BLaER1 (cell line): Measurements from ENCODE around the gene OTUD6A.

Source experiments
- H3K27ac ChIP-seq: shearing (Covaris generic); formaldehyde crosslinking; 2 replicates; pipeline ENCODE4 v1.8.1; 2022
- H3K27me3 ChIP-seq: shearing (Covaris generic); formaldehyde crosslinking; 2 replicates; pipeline ENCODE4 v1.8.1; 2022
- H3K36me3 ChIP-seq: shearing (Covaris generic); formaldehyde crosslinking; 2 replicates; pipeline ENCODE4 v1.8.1; 2022
- H3K4me1 ChIP-seq: shearing (Covaris generic); formaldehyde crosslinking; 2 replicates; pipeline ENCODE4 v1.8.1; 2022
- H3K4me2 ChIP-seq: shearing (Covaris generic); formaldehyde crosslinking; 2 replicates; pipeline ENCODE4 v1.8.1; 2022
- H3K4me3 ChIP-seq: shearing (Covaris generic); formaldehyde crosslinking; 2 replicates; pipeline ENCODE4 v1.8.1; 2022
- H3K9ac ChIP-seq: shearing (Covaris generic); formaldehyde crosslinking; 2 replicates; pipeline ENCODE4 v1.8.1; 2022
- H3K9me3 ChIP-seq: shearing (Covaris generic); formaldehyde crosslinking; 2 replicates; pipeline ENCODE4 v1.8.1; 2022
- H4K20me1 ChIP-seq: shearing (Covaris generic); formaldehyde crosslinking; 2 replicates; pipeline ENCODE4 v1.8.1; 2022
- Cebpa-rat ChIP-seq: shearing (Covaris generic); IDR thresholded peaks from 2 replicates; pipeline ENCODE4 v1.8.1; 2022

Gene OTUD6A

GRCh38 chrX:70043685-70044084 lies 18.6 kb upstream of the OTUD6A start:
- no peaks in the 10 kb centered on the region for H3K36me3 ChIP-seq
- TF ChIP-seq Cebpa-rat = no peak
- H3K4me1 ChIP-seq = no peaks in the 10 kb centered on the region
- H3K27ac ChIP-seq = no peak overlapping the region
- H3K9me3 ChIP-seq = no peaks in the 10 kb centered on the region
- H3K27me3 ChIP-seq = peaks cover 92% of the 10 kb centered on the region
- no peaks in the 10 kb centered on the region for H4K20me1 ChIP-seq
- no peak overlapping the region for H3K9ac ChIP-seq
- H3K4me3 ChIP-seq = no peak overlapping the region
- no peak overlapping the region for H3K4me2 ChIP-seq

DNA sequence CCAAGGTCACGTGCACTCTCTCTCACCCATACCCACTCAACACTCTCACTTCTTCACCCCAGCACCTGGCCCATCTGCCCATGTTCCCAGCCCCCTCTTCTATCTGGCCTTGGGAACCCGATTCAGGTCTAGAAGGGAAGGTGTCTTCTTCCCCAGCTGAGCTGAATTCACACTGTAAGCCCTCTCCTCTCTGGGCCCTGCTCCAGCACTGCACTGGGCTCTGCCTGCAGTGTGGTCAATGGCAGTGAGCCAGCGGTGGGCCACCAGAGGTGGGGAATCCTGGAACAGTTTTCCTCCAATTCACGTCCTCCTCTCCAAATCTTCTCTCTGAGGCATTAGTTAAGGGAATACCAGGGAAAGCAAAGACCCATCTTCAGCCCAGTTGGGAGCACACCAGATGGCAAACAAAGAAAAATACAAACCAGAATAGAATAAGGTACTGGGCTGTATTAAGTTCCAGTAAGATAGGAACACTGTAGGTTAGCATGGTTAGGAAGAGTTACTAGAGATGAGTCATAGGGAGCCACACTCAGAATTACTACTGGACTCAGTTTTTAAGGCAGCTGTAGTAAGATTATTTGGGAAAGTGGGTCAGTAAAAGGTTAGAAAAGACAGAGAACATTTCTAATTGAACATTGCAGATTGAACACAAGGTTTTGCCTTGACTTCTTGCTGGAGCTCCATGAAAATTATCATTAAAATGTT lies 17.6 kb upstream of the OTUD6A start:
- Histone ChIP-seq H4K20me1 (no peaks in the 10 kb centered on the region), H3K36me3 (no peaks in the 10 kb centered on the region), H3K27ac (no peak overlapping the region), H3K4me2 (no peak overlapping the region), H3K9me3 (no peaks in the 10 kb centered on the region), H3K4me3 (no peak overlapping the region), H3K4me1 (no peaks in the 10 kb centered on the region), H3K9ac (no peak overlapping the region), H3K27me3 (peaks cover 94% of the 10 kb centered on the region)
- no peak for TF ChIP-seq Cebpa-rat

- Histone ChIP-seq H3K27me3 (peaks cover 90% of the 10 kb centered on the region), H3K9ac (no peak overlapping the region), H3K4me3 (no peak overlapping the region), H3K4me2 (no peak overlapping the region), H3K36me3 (no peaks in the 10 kb centered on the region), H3K9me3 (no peaks in the 10 kb centered on the region), H4K20me1 (no peaks in the 10 kb centered on the region), H3K27ac (no peak overlapping the region), H3K4me1 (no peaks in the 10 kb centered on the region)
- TF ChIP-seq Cebpa-rat = no peak
Observed at GRCh38 chrX:70046978-70047377, 15.3 kb upstream of the OTUD6A start.

DNA sequence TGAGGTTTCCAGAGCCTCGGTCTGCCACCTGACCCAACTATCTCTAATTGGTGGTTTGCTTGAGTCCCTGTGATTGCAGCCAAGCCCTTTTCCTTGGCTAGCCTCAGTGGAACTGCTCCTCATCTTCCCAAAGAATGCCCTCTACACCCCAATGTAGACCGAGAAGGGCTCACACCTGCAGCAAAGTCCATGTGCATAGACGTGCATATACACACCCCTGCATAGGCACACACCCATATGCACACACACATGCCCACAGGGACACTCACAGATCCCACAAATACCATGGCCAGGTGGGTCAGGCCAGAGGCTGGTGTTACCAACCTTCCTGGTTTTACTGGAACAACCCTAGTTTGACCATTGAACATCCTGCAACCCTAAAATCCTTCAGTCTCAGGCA lies 12.9 kb upstream of the OTUD6A start:
- TF ChIP-seq Cebpa-rat = no peak
- H3K4me3 ChIP-seq = no peak overlapping the region
- H3K9me3 ChIP-seq = no peaks in the 10 kb centered on the region
- H3K4me1 ChIP-seq = no peaks in the 10 kb centered on the region
- peaks cover 89% of the 10 kb centered on the region for H3K27me3 ChIP-seq
- no peaks in the 10 kb centered on the region for H4K20me1 ChIP-seq
- H3K9ac ChIP-seq = no peak overlapping the region
- H3K27ac ChIP-seq = no peak overlapping the region
- H3K36me3 ChIP-seq = no peaks in the 10 kb centered on the region
- no peak overlapping the region for H3K4me2 ChIP-seq

- no peaks in the 10 kb centered on the region for H3K36me3 ChIP-seq
- no peak within 1 kb of the TSS for H3K9ac ChIP-seq
- no peaks in the 10 kb centered on the region for H3K4me1 ChIP-seq
- no peak within 1 kb of the TSS for H3K4me3 ChIP-seq
- no peak for TF ChIP-seq Cebpa-rat
- no peak within 1 kb of the TSS for H3K27ac ChIP-seq
- H3K4me2 ChIP-seq = no peak within 1 kb of the TSS
- peaks cover 89% of the 10 kb centered on the region for H3K27me3 ChIP-seq
- H4K20me1 ChIP-seq = no peaks in the 10 kb centered on the region
- no peaks in the 10 kb centered on the region for H3K9me3 ChIP-seq
Observed at GRCh38 chrX:70049925-70050324, 12.3 kb upstream of the OTUD6A start, which contains the start of gene AWAT2. AWAT2 (minus strand) TSS chrX:70049938; CDS start chrX:70049932, 6 bp downstream.

- Histone ChIP-seq H3K9ac (no peak overlapping the region), H3K9me3 (no peaks in the 10 kb centered on the region), H3K4me1 (no peaks in the 10 kb centered on the region), H3K36me3 (no peaks in the 10 kb centered on the region), H3K27ac (no peak overlapping the region), H3K4me2 (no peak overlapping the region), H4K20me1 (no peaks in the 10 kb centered on the region), H3K27me3 (peaks cover 94% of the 10 kb centered on the region), H3K4me3 (no peak overlapping the region)
- no peak for TF ChIP-seq Cebpa-rat
Observed at GRCh38 chrX:70052895-70053615, 9.2 kb upstream of the OTUD6A start.

- TF ChIP-seq Cebpa-rat = no peak
- Histone ChIP-seq H3K4me2 (no peak overlapping the region), H3K4me1 (no peaks in the 10 kb centered on the region), H3K27ac (no peak overlapping the region), H3K4me3 (no peak overlapping the region), H3K36me3 (no peaks in the 10 kb centered on the region), H3K9me3 (no peaks in the 10 kb centered on the region), H3K27me3 (peaks cover 88% of the 10 kb centered on the region), H3K9ac (no peak overlapping the region), H4K20me1 (no peaks in the 10 kb centered on the region)
Observed at GRCh38 chrX:70054391-70054790, 7.9 kb upstream of the OTUD6A start.

DNA sequence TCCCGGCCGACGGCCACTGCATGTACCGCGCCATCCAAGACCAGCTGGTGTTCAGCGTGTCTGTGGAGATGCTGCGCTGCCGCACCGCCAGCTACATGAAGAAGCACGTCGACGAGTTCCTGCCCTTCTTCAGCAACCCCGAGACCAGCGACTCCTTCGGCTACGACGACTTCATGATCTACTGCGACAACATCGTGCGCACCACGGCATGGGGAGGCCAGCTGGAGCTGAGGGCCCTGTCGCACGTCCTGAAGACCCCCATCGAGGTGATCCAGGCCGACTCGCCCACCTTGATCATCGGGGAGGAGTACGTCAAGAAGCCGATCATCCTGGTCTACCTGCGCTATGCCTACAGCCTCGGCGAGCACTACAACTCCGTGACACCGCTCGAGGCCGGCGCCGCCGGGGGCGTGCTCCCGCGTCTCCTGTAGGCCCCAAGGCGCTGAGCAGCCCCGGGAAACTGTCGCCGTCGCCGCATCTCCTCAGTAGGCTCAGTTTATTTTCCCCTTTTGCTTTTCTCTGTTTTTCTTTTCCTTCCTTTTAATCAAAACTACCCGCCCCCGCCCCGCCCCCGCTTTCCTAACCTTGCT lies 799 bp downstream of the OTUD6A start:
- Histone ChIP-seq H3K36me3 (no peaks in the 10 kb centered on the region), H4K20me1 (no peaks in the 10 kb centered on the region), H3K9me3 (peaks cover 18% of the 10 kb centered on the region; the same call in 1 of the 2 replicates), H3K4me2 (no peak overlapping the region), H3K9ac (no peak overlapping the region), H3K27me3 (peaks cover 48% of the 10 kb centered on the region), H3K4me3 (no peak overlapping the region), H3K4me1 (no peaks in the 10 kb centered on the region), H3K27ac (no peak overlapping the region)
- TF ChIP-seq Cebpa-rat = no peak

DNA sequence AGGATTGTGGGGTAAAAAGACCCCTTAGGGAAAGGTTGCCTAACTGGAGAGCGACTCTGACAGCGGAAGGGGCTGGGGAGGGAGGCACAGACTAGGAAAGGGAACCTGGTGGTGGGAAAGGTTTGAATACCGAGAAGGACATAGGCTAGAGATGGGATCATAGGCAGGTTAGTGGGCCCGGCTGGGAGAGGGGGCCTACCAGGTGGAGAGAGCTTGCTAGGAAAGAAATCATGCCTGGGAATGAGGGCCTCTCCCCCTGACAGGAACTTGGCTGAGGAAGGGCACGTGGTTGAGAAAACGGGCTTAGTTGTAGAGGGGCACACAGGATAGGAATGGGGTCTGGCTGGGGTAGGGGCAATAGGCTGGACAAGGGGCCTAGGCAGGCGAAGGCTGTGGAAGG lies 4.4 kb downstream of the OTUD6A start:
- peaks cover 17% of the 10 kb centered on the region; the same call in 1 of the 2 replicates for H3K9me3 ChIP-seq
- H3K27me3 ChIP-seq = peaks cover 65% of the 10 kb centered on the region
- no peaks in the 10 kb centered on the region for H3K36me3 ChIP-seq
- no peaks in the 10 kb centered on the region for H3K4me1 ChIP-seq
- H3K9ac ChIP-seq = no peak overlapping the region
- no peak overlapping the region for H3K4me3 ChIP-seq
- H3K27ac ChIP-seq = no peak overlapping the region
- no peak for TF ChIP-seq Cebpa-rat
- H4K20me1 ChIP-seq = no peaks in the 10 kb centered on the region
- no peak overlapping the region for H3K4me2 ChIP-seq

GRCh38 chrX:70079297-70079696 lies 17.0 kb downstream of the OTUD6A start:
- no peak overlapping the region for H3K9ac ChIP-seq
- no peaks in the 10 kb centered on the region for H4K20me1 ChIP-seq
- no peaks in the 10 kb centered on the region for H3K4me1 ChIP-seq
- TF ChIP-seq Cebpa-rat = no peak
- no peak overlapping the region for H3K4me3 ChIP-seq
- H3K27me3 ChIP-seq = peaks cover 78% of the 10 kb centered on the region
- H3K9me3 ChIP-seq = peaks cover 20% of the 10 kb centered on the region
- no peak overlapping the region for H3K27ac ChIP-seq
- no peaks in the 10 kb centered on the region for H3K36me3 ChIP-seq
- no peak overlapping the region for H3K4me2 ChIP-seq
